Muscle layer of colon (tissue), 2 donors: ENCODE results near the gene CTNND2.
"Not testable (repeated sequence)": the region's sequence is repeated elsewhere in the genome, so short reads cannot be mapped to it uniquely, and the experiment has no call there.

Experiments used
- H3K27ac ChIP-seq: one replicate; pipeline ENCODE4 v1.7.0; 2013; ENCODE audit warnings: low read depth, mild to moderate bottlenecking, low read length, moderate library complexity
- H3K27me3 ChIP-seq, 2 donors: one replicate each; pipeline ENCODE4 v1.7.0; 2013; ENCODE audit warnings: low read length in 2 of 2, mild to moderate bottlenecking in 2 of 2; ENCODE audit not compliant: insufficient read depth in 2 of 2, control insufficient read depth in 1 of 2
- H3K36me3 ChIP-seq: one replicate; pipeline ENCODE4 v1.7.0; 2013; ENCODE audit warnings: mild to moderate bottlenecking, low read length; ENCODE audit not compliant: insufficient read depth
- H3K4me1 ChIP-seq: one replicate; pipeline ENCODE4 v1.7.0; 2013; ENCODE audit warnings: mild to moderate bottlenecking, low read length; ENCODE audit not compliant: insufficient read depth
- H3K4me3 ChIP-seq, 2 donors: one replicate each; pipeline ENCODE4 v1.7.0; 2013; ENCODE audit warnings: low read length in 2 of 2, low read depth in 1 of 2, mild to moderate bottlenecking in 1 of 2, moderate library complexity in 1 of 2
- H3K9ac ChIP-seq: one replicate; pipeline ENCODE4 v1.7.0; 2013; ENCODE audit warnings: low read length
- H3K9me3 ChIP-seq: one replicate; pipeline ENCODE4 v1.7.0; 2013; ENCODE audit warnings: mild to moderate bottlenecking, low read length
- donor health status: abdominal sarcoma.
- donor health status: Adenocarcinoma of cecum.

The CTNND2 gene

DNA sequence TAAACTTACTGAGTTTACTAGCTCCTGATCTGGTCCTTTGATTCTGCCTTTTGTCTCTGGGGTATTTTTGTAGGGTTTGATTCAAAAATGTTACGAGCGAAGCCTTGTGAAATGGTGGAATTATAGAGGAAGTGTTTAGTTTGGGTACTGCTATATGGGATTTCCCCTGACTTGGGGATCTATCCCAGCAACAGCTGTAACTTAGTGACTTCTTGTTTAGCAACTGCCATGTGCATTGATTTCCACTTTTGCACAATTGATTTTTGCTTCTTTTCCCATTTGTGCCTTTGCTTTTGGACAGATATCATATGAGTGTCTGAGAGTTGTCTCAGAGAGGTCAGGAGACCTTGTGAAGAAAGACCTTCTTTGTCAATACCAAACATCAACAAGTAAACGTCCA is 894.7 kb downstream of the CTNND2 start:
- no peak overlapping the region for H3K9ac ChIP-seq
- H3K4me1 ChIP-seq: no peaks in the 10 kb centered on the region
- no peaks in the 10 kb centered on the region for H3K36me3 ChIP-seq
- no peaks in the 10 kb centered on the region for H3K27me3 ChIP-seq
- H3K27ac ChIP-seq: no peak overlapping the region
- H3K9me3 ChIP-seq: no peaks in the 10 kb centered on the region
- no peak overlapping the region for H3K4me3 ChIP-seq

DNA sequence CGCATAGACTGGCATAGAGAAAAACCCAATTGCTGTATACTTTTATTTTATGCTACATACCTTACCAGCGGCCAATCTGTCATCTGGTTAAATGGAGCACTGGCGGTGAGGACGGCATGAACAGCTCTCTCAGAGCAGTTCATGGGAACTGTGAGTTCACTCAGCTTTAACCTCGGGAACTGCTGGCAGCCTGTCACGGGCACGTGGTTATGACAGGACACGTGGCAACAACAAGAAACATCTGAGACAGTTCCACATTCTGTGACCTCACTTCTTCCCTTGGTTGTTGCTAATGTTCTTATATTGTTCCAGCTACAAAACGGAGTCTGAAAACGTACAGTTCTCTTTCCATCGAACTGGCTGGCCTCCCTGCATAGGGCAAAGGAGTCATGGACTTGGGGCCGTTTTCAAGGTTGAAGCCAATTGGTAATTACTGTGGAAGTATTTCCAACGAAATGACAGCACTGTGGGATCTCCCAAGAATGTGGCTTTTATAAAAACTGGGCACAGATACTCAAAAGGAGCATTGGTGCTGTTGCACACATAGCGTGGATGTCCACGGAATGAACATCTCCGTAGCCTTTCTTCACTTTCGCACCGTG is 896.9 kb downstream of the CTNND2 start:
- H3K27ac ChIP-seq: no peak overlapping the region
- H3K27me3 ChIP-seq: no peaks in the 10 kb centered on the region
- H3K36me3 ChIP-seq: no peaks in the 10 kb centered on the region
- H3K4me3 ChIP-seq: no peak overlapping the region
- no peaks in the 10 kb centered on the region for H3K9me3 ChIP-seq
- no peaks in the 10 kb centered on the region for H3K4me1 ChIP-seq
- H3K9ac ChIP-seq: no peak overlapping the region

DNA sequence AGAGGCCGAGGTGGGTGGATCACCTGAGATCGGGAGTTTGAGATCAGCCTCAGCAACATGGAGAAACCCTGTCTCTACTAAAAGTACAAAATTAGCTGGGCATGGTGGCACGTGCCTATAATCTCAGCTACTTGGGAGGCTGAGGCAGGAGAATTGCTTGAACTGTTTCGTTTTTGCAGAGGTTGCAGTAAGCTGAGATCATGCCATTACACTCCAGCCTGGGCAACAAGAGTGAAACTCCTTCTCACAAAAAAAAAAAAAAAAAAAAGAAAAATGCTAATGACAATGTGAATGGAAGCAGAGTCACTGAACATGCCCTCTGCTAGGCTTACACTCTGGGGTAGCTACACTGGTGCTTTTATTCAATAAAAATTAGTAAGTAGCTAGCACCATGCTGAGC is 899.7 kb downstream of the CTNND2 start:
- not testable (repeated sequence) for H3K4me1 ChIP-seq, H3K9me3 ChIP-seq, H3K4me3 ChIP-seq, H3K36me3 ChIP-seq, H3K27me3 ChIP-seq, H3K9ac ChIP-seq, H3K27ac ChIP-seq

DNA sequence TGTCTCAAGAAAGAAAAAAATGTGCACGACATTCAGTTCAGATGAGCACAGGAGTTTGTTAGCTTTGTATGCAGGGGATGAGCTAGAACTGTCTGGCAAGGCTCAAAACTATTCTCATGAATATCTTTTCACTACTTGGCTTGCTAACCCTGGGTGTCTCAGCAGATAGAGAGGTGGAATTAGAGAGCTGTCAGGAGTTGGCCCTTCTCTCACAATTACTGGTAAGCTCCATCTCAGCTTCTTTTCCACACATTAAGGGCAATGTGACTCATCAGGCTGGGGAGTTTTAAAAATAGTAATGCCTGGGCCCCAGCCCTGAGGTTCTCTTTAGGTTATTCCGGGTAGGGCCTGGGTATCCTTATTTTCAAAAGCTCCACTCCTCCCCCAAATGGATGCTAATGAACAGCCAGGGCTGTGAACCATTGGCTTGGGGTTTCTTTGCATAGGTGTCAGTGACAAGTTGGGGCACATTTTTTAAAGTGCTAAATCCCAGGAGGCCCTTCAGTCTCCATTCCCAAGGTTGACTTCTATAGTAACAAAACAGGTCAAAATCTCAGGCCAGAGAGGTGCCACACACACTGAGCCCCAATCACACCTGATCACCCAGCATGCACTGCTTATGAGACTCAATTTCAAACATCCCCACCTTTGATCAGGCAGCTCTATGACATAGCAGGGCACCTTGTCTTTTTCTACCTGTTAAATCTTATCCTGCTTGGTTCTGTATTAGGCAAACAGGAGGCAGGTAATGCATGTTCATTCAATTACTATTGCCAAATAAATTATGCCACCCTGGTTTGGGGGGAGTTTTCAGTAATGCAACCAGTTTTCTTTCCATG is 903.5 kb downstream of the CTNND2 start:
- Histone ChIP-seq H3K9ac (no peak overlapping the region), H3K36me3 (no peaks in the 10 kb centered on the region), H3K9me3 (no peaks in the 10 kb centered on the region), H3K4me3 (no peak overlapping the region), H3K27ac (no peak overlapping the region), H3K4me1 (no peaks in the 10 kb centered on the region), H3K27me3 (no peaks in the 10 kb centered on the region)

DNA sequence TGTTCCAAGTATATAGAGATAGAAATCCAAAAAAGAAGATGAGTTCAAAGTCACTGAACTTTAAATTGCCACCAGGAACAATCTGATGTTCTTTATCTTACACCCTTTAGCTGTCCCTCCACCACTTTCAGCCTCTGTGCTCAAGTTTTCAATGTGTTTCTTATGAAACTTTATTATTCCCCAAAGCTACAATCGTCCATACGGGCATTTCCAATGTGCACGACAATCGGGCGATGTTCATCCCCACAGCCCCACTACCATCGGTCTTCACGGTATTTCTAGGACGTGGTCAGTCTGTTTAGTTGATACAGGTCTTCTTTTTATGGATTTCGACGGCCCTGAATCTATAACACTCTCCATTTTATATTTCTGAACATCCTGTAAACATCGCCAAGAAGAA is 904.5 kb downstream of the CTNND2 start:
- Histone ChIP-seq H3K9ac (no peak overlapping the region), H3K27ac (no peak overlapping the region), H3K36me3 (no peaks in the 10 kb centered on the region), H3K4me1 (no peaks in the 10 kb centered on the region), H3K4me3 (no peak overlapping the region), H3K27me3 (no peaks in the 10 kb centered on the region), H3K9me3 (no peaks in the 10 kb centered on the region)

DNA sequence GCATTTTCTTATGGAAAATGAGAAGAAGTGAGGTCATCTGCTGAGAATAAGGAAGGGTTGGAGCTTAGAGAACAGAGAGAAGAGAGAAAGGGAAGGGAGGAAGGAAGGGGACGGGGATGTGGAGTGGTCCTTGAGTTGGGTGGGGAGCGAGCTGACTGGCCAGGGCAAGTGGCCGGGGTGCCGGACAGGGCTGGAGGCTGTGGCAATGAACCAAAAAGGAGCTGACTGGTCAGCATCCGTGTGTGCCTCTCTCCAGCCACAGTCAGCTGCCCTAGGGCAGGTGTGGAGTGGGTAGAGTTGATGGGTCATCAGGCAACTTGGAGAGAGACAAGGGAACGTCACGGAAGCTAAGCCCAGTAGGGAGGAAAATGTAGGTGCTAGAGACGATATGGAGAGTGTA is 908.4 kb downstream of the CTNND2 start:
- Histone ChIP-seq H3K9ac (no peak overlapping the region), H3K4me3 (no peak overlapping the region), H3K27me3 (no peaks in the 10 kb centered on the region), H3K27ac (no peak overlapping the region), H3K9me3 (no peaks in the 10 kb centered on the region), H3K4me1 (no peaks in the 10 kb centered on the region), H3K36me3 (no peaks in the 10 kb centered on the region)

DNA sequence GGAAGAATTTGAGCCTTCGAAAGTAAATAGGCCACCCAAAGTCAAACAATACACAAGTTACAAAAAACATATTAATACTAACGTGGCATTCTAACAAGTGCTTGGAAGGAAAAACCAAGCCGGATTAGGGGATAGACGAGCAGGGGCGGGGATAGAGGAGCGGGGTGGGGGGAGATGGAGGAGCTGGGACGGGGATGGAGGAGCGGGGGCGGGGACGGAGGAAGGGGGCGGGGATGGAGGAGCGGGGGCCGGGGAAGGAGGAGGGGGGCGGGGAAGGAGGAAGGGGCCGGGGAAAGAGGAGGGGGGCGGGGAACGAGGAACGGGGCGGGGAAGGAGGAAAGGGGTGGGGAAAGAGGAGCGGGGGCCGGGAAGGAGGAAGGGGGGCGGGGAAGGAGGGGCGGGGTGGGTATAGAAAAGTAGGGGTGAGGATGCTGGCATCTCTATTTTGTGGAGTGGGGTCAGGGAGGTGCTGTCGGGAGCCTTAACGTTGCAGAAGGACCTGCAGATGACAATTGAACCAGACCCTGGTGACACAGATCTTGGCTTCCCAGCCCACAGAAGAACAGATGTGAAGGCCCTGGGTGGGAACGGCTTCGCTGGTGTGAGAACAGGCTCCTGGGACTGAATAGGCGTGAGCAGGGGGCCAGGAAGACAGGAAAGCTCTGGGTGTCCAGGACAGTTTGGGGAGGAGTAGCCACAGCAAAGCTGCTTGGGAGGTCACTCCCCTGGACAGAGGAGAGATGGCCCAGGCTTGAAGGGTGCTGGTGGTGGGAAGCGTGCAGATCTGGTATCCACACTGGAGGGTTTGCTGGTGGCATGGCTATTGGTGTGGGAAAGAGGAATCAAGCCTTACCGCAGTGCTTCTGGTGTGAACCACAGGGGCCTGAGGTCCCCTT is 909.9 kb downstream of the CTNND2 start:
- Histone ChIP-seq H3K27me3 (no peaks in the 10 kb centered on the region), H3K4me3 (no peak overlapping the region), H3K36me3 (no peaks in the 10 kb centered on the region), H3K9me3 (no peaks in the 10 kb centered on the region), H3K27ac (no peak overlapping the region), H3K4me1 (no peaks in the 10 kb centered on the region), H3K9ac (no peak overlapping the region)

DNA sequence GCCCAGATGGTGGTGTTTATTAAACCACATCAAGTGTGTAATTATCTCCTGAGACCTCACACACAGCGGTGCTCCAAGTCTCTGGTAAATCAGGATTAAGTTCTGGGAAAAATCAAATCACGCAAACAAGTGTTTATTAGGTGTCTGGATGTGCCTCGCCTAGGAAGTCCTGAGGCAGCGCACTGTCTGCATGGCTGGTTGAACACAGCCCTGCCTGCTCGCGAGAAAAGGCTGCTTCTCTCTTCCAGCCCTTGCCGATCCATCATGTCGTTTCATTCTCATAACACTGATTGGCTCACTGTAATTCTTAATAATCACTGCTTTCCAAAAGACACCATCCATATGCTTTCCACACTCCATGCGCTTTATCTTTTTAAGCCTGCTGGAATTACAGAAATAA is 913.6 kb downstream of the CTNND2 start:
- peaks cover 0 to 4% of the 10 kb centered on the region in 2 donors for H3K27me3 ChIP-seq

DNA sequence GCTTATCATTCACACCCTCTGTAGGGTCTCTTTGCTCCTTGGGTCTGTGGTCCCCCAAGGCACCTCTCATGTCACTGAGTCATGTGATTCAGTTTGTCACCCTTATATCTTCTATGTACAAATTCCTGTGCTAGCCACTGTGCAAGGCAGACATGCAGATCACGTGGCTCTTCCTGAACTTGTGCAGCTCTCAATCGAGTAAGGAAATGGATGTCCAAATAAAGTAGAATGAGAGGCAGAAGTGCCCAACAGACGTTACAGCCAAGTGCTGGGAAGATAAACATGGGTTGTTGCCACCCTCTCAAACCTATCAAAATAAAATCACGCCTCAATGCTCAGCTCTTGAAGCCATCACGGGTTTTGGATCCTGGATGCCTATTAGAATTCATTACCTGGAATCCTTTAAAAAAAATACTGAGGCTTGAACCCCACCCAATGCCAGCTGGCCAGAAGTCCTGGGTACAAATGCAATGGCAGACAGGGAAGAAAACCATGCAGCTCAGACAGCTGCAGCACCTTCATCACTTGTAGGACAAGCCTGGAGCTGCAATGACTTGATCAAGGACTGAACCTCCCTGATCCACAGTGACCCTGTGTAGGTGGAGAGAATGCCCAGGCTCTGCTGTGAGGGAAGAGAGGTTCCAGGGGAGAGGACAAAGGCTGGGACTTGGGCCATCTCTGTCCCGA is 914.5 kb downstream of the CTNND2 start:
- H3K9ac ChIP-seq: no peak overlapping the region
- peaks cover 0 to 4% of the 10 kb centered on the region in 2 donors for H3K27me3 ChIP-seq
- H3K4me1 ChIP-seq: no peaks in the 10 kb centered on the region
- H3K4me3 ChIP-seq: no peak overlapping the region
- H3K9me3 ChIP-seq: no peaks in the 10 kb centered on the region
- H3K27ac ChIP-seq: no peak overlapping the region
- no peaks in the 10 kb centered on the region for H3K36me3 ChIP-seq

More for the DNA sequence above, 913.6 kb downstream of the CTNND2 start:
- no peak overlapping the region for H3K9ac ChIP-seq
- no peak overlapping the region for H3K4me3 ChIP-seq
- no peak overlapping the region for H3K27ac ChIP-seq
- H3K4me1 ChIP-seq: no peaks in the 10 kb centered on the region
- H3K36me3 ChIP-seq: no peaks in the 10 kb centered on the region
- H3K9me3 ChIP-seq: no peaks in the 10 kb centered on the region

DNA sequence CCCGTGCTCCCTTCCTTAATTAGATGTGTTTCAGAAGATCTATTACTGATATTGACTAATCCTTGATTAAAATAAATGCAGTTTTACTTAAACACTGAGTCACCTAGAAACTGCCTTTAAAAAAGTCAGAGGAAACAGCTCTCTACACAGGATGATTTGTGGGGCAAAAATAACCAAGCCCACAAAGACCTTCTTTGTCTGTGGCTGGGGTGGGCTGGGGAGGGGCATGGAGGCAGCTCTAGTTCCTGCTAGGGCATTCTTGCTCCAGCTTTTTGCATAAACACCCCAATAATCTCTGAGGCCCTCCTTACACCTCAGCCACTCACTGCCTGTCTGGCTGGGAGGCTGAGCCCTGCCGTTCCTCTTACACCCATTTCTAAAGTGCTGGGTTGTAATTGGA is 915.6 kb downstream of the CTNND2 start:
- Histone ChIP-seq H3K9ac (no peak overlapping the region), H3K27me3 (peaks cover 0 to 4% of the 10 kb centered on the region in 2 donors), H3K9me3 (no peaks in the 10 kb centered on the region), H3K27ac (no peak overlapping the region), H3K36me3 (no peaks in the 10 kb centered on the region), H3K4me1 (no peaks in the 10 kb centered on the region), H3K4me3 (no peak overlapping the region)

DNA sequence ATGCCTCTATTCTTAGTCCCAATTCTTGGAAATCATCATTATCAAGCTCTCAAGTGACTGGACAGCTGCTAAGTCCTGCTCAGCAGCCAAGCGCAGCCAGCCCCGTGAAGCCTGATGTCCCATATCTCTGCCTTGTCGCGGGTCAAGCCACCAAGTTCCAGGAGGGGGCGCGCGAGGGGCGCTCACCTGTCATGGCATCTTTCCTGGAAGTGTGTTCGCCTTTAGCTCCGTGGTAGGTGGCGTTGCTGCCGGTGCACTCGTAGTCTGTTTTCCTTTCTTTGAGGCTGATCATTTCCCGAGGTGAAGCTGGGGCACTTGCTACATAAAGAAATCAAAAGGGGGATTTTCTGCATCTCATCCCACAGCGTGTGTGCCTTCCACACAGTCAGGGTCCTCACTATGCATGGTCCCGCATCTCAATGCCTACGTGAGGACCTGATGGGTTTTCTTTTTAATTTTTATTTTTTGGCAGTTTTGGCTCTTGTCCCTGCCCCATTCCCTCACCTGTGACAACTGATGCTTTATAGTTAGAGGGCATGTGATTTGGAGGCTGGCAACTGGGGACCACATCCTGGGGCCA is 916.2 kb downstream of the CTNND2 start:
- H3K9me3 ChIP-seq: no peaks in the 10 kb centered on the region
- no peak overlapping the region for H3K27ac ChIP-seq
- no peaks in the 10 kb centered on the region for H3K36me3 ChIP-seq
- H3K27me3 ChIP-seq: peaks cover 0 to 4% of the 10 kb centered on the region in 2 donors
- H3K4me1 ChIP-seq: no peaks in the 10 kb centered on the region
- no peak overlapping the region for H3K4me3 ChIP-seq
- no peak overlapping the region for H3K9ac ChIP-seq
